Panc1 (cell line): ENCODE data around the gene KLHDC7A. TPM values are rescaled to one million over a fixed set of nuclear protein-coding genes. Genes with fewer than 3 reads are reported as not detected.

Source experiments
- ATAC-seq: fragments of 200-7000 bp; cut with Tn5 transposase; 2 replicates; pipeline ENCODE4 v1.9.1; 2020; ENCODE audit warnings: mild to moderate bottlenecking, moderate library complexity
- BruUV-seq: library from RNA; stranded (reverse); fragments of 400-500 nt; replicated peaks from 2 replicates; lab custom pipeline; 2021; lab: Mats Ljungman, UMichigan
- CTCF ChIA-PET: fragments of 300-600 bp; sonication (Branson Sonifier 250); formaldehyde crosslinking; loops from one replicate; lab custom pipeline; 2022; ENCODE audit warnings: antibody characterized with exemption; lab: Charles Lee
- POLR2A ChIA-PET: fragments of 300-600 bp; sonication (Branson Sonifier 250); formaldehyde crosslinking; loops from one replicate; lab custom pipeline; 2022; ENCODE audit warnings: antibody characterized with exemption; lab: Charles Lee
- DNase-seq: peaks from one replicate; pipeline ENCODE4 v3.0.0-alpha.2; 2010; ENCODE audit warnings: low read depth, low spot score
- H3K27ac ChIP-seq: 2 replicates; pipeline ENCODE4 v1.5.1; 2011; ENCODE audit warnings: mild to moderate bottlenecking, low read length, inconsistent platforms
- H3K27me3 ChIP-seq: fragments of 200-500 bp; sonication (Bioruptor generic); 2 replicates; pipeline ENCODE4 v1.6.0; 2014; ENCODE audit warnings: low read length, inconsistent platforms; ENCODE audit not compliant: control insufficient read depth, insufficient read depth
- H3K36me3 ChIP-seq: fragments of 200-500 bp; sonication (Bioruptor generic); 2 replicates; pipeline ENCODE4 v1.5.1; 2014; ENCODE audit warnings: inconsistent platforms, mild to moderate bottlenecking, low read length, moderate library complexity; ENCODE audit not compliant: control insufficient read depth, insufficient read depth
- H3K4me1 ChIP-seq: 2 replicates; pipeline ENCODE4 v1.5.1; 2011; ENCODE audit warnings: inconsistent platforms, mild to moderate bottlenecking, low read length, moderate library complexity; ENCODE audit not compliant: control insufficient read depth, insufficient read depth
- H3K4me3 ChIP-seq, 2 experiments: 2 replicates each; pipeline ENCODE4 v1.5.1; 2011 to 2012; ENCODE audit warnings: low read depth in 2 of 2, low read length in 2 of 2, mild to moderate bottlenecking in 2 of 2, inconsistent platforms in 1 of 2, moderate library complexity in 1 of 2
- H3K9me3 ChIP-seq: fragments of 200-500 bp; sonication (Bioruptor generic); 2 replicates; pipeline ENCODE4 v1.5.1; 2014; ENCODE audit warnings: low read depth, mild to moderate bottlenecking, inconsistent platforms, low read length, moderate library complexity; ENCODE audit not compliant: control insufficient read depth, insufficient read depth
- POLR2AphosphoS5 ChIP-seq: IDR thresholded peaks from 2 replicates; pipeline ENCODE4 v1.6.1; 2012; ENCODE audit warnings: mild to moderate bottlenecking, low read depth, low read length, moderate library complexity
- SIN3A ChIP-seq: IDR thresholded peaks from 2 replicates; pipeline ENCODE4 v1.6.1; 2012; ENCODE audit warnings: low read depth, mild to moderate bottlenecking, low read length, moderate library complexity, borderline replicate concordance; ENCODE audit not compliant: insufficient read depth
- TCF7L2 ChIP-seq: IDR thresholded peaks from 2 replicates; pipeline ENCODE4 v1.6.1; 2011; ENCODE audit warnings: mild to moderate bottlenecking, low read depth, low read length, inconsistent platforms
- in situ Hi-C: cut with HindIII; loops from 2 replicates; pipeline ENCODE4 v1.10.0; 2016; ENCODE audit warnings: low sequenced_read_pairs, low pct_unique_long_range_greater_than_20kb
- intact Hi-C: fragments of 100-400 bp; cut with micrococcal nuclease; formaldehyde crosslinking; loops from one replicate; pipeline ENCODE4 v1.10.0; 2022; ENCODE audit not compliant: unreplicated experiment
- total RNA-seq: library from RNA; stranded (reverse); gene quantifications from one replicate; pipeline ENCODE4 v1.2.1, GENCODE V29; 2021; ENCODE audit not compliant: unreplicated experiment
- TF ChIP-seq, protein P1 (sequence below), 2 experiments: IDR thresholded peaks; 2 replicates each; pipeline ENCODE4 v1.6.1; 2011 to 2012; ENCODE audit warnings: low read depth in 2 of 2, control low read depth in 1 of 2, low read length in 1 of 2, mild to moderate bottlenecking in 1 of 2, moderate library complexity in 1 of 2; ENCODE audit not compliant: insufficient read depth in 1 of 2
- TF ChIP-seq, protein P2 (sequence below): fragments of 450-650 bp; IDR thresholded peaks from 2 replicates; pipeline ENCODE4 v1.5.1; 2017; ENCODE audit warnings: mild to moderate bottlenecking

KLHDC7A gene
- total RNA-seq, 1 experiment from 2014 or later, result 0.31 TPM

DNA sequence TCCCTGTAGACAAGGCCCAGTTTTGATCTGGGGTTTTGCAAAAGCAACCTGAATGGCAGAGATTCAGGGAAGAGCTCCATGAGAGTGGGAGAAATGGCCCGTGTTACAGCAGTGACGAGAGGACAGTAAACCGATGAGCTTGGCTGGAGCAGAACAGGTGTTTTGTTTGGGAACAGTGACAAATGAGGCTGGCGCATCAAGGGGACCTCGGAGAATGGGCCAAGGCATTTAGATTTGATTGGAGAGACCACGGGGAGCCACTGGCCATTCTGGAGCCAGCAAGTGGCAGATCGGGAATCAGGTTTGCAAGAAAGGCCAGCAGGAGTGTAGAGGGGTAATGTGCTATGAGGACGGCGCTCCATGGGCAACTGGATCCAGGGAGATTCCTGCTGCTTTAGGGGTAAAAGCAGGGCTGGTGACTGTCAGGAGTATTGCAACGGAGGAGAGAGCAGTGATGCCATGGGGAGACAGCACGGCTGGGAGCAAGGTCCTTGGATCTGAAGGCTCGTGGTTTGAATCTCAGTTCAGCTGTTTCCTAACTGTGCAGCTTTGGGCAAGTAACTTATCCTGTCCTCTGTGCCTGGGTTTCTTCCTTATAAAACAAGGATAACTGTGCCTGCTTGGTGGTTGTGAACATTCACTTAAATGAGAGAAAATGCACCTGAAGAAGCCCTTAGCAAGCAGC lies 9.9 kb upstream of the KLHDC7A start:
- TF ChIP-seq SIN3A, result no peak
- TF ChIP-seq, protein P1, sequence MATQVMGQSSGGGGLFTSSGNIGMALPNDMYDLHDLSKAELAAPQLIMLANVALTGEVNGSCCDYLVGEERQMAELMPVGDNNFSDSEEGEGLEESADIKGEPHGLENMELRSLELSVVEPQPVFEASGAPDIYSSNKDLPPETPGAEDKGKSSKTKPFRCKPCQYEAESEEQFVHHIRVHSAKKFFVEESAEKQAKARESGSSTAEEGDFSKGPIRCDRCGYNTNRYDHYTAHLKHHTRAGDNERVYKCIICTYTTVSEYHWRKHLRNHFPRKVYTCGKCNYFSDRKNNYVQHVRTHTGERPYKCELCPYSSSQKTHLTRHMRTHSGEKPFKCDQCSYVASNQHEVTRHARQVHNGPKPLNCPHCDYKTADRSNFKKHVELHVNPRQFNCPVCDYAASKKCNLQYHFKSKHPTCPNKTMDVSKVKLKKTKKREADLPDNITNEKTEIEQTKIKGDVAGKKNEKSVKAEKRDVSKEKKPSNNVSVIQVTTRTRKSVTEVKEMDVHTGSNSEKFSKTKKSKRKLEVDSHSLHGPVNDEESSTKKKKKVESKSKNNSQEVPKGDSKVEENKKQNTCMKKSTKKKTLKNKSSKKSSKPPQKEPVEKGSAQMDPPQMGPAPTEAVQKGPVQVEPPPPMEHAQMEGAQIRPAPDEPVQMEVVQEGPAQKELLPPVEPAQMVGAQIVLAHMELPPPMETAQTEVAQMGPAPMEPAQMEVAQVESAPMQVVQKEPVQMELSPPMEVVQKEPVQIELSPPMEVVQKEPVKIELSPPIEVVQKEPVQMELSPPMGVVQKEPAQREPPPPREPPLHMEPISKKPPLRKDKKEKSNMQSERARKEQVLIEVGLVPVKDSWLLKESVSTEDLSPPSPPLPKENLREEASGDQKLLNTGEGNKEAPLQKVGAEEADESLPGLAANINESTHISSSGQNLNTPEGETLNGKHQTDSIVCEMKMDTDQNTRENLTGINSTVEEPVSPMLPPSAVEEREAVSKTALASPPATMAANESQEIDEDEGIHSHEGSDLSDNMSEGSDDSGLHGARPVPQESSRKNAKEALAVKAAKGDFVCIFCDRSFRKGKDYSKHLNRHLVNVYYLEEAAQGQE (IDR thresholded peaks at IDR 0.05; ENCODE audit: insufficient read depth in 1 of 2, low read depth in 2 of 2, low read length in 1 of 2), result no peak
- TF ChIP-seq, protein P2, sequence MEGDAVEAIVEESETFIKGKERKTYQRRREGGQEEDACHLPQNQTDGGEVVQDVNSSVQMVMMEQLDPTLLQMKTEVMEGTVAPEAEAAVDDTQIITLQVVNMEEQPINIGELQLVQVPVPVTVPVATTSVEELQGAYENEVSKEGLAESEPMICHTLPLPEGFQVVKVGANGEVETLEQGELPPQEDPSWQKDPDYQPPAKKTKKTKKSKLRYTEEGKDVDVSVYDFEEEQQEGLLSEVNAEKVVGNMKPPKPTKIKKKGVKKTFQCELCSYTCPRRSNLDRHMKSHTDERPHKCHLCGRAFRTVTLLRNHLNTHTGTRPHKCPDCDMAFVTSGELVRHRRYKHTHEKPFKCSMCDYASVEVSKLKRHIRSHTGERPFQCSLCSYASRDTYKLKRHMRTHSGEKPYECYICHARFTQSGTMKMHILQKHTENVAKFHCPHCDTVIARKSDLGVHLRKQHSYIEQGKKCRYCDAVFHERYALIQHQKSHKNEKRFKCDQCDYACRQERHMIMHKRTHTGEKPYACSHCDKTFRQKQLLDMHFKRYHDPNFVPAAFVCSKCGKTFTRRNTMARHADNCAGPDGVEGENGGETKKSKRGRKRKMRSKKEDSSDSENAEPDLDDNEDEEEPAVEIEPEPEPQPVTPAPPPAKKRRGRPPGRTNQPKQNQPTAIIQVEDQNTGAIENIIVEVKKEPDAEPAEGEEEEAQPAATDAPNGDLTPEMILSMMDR, result no peak
- no peak for TF ChIP-seq TCF7L2
- TF ChIP-seq POLR2AphosphoS5, result no peak
- BruUV-seq, result no TSS peak
- Histone ChIP-seq H3K27me3 (peaks cover 2% of the 10 kb centered on the region; the same call in 1 of the 2 replicates), H3K4me1 (no peaks in the 10 kb centered on the region), H3K9me3 (no peaks in the 10 kb centered on the region), H3K4me3 (no peak overlapping the region), H3K27ac (no peak overlapping the region), H3K36me3 (no peaks in the 10 kb centered on the region)
- ChIA-PET CTCF (no interaction called here), POLR2A (no interaction called here)
- DNase-seq (no peak), ATAC-seq (0 out of 2 replicates have a peak, but pooled peaks have one; percentile 54)
- in situ Hi-C loops, result no loop called here
- intact Hi-C loops, result no loop called here

DNA sequence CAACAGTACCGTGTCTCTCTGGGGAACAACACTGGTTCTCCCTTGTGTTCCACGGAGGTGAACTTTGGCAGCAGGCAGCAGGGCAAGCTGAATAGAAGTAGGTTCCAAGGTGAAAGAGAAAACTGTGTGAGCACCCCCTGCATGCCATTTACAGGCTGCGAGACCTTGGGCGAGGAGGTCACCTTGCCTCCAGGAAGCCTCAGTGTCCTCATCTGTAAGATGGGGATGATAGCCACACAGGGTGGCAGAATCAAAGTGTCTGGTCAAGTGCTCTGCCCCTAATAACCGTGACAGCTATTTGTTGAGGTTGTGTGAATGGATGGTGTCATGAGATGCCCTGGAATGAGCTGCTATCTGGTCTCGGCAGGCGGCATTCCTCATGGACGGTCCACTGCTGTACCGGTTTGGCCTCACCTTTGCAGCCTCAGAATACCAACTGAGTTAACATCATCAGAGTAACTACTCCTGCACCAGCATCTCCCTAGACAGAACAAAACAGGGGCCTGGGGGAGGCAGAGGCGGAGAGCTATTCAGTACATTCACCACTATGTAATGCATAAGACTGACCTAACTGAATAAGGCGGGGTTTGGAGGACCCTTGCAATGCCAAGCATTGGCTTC lies 7.4 kb upstream of the KLHDC7A start:
- no TSS peak for BruUV-seq
- DNase-seq (no peak), ATAC-seq (no peak)
- POLR2A ChIA-PET, result no interaction called here
- Histone ChIP-seq H3K9me3 (no peaks in the 10 kb centered on the region), H3K4me3 (no peak overlapping the region), H3K4me1 (no peaks in the 10 kb centered on the region), H3K27ac (no peak overlapping the region), H3K27me3 (0 out of 2 replicates have a peak, but pooled peaks cover 2% of the 10 kb centered on the region), H3K36me3 (no peaks in the 10 kb centered on the region)
- intact Hi-C loops (no loop called here), in situ Hi-C loops (no loop called here)
- CTCF ChIA-PET, result interaction anchor here (0.7 kb wide), 1 partner anchor 240 kb away, joined by 10 read pairs; no protein-coding TSS in a partner anchor
- TF ChIP-seq SIN3A, result no peak
- TF ChIP-seq TCF7L2, result no peak
- TF ChIP-seq, protein P1 (IDR thresholded peaks at IDR 0.05; ENCODE audit: insufficient read depth in 1 of 2, low read depth in 2 of 2, low read length in 1 of 2), result no peak
- TF ChIP-seq, protein P2, result no peak
- no peak for TF ChIP-seq POLR2AphosphoS5
